T1000 (cell line): ENCODE data around the gene TMEM126A.

Experiments
- DNase-seq: peaks from one replicate; lab custom pipeline; 2025; ENCODE audit warnings: mixed read lengths; lab: John Stamatoyannopoulos, UW

TMEM126A gene

GRCh38 chr11:85695546-85695945 is 47.8 kb downstream of the TMEM126A start:
- no peak for DNase-seq

GRCh38 chr11:85697747-85698146 is 50.0 kb downstream of the TMEM126A start:
- DNase-seq: no peak

GRCh38 chr11:85698195-85698594 is 50.4 kb downstream of the TMEM126A start:
- DNase-seq: no peak

GRCh38 chr11:85699957-85700741 is 52.4 kb downstream of the TMEM126A start:
- DNase-seq: no peak

GRCh38 chr11:85704967-85705366 is 57.2 kb downstream of the TMEM126A start:
- DNase-seq: no peak

GRCh38 chr11:85705800-85706199 is 58.0 kb downstream of the TMEM126A start:
- DNase-seq: no peak
